B cell (primary cell): ENCODE measurements around the gene PCLO. TPM values are rescaled to one million over a fixed set of nuclear protein-coding genes. Genes with fewer than 3 reads are reported as not detected.

Source experiments
- ATAC-seq: fragments of 200-7000 bp; cut with Tn5 transposase; one replicate; pipeline ENCODE4 v1.10.0; 2021; ENCODE audit warnings: low read depth, mild to moderate bottlenecking, moderate number of reproducible peaks, moderate library complexity
- CTCF ChIA-PET: fragments of 350-600 bp; sonication (Branson Sonifier 250); formaldehyde crosslinking; loops from one replicate; lab custom pipeline; 2021; ENCODE audit warnings: antibody characterized with exemption, inconsistent platforms; lab: Charles Lee
- POLR2A ChIA-PET: fragments of 350-600 bp; sonication (Branson Sonifier 250); formaldehyde crosslinking; loops from one replicate; lab custom pipeline; 2021; ENCODE audit warnings: antibody characterized with exemption; lab: Charles Lee
- DNase-seq: peaks from one replicate; pipeline ENCODE4 v3.0.0; 2013
- H2AFZ ChIP-seq: 2 replicates; pipeline ENCODE4 v1.6.1; 2012; ENCODE audit warnings: mild to moderate bottlenecking, low read depth, low read length; ENCODE audit not compliant: insufficient read depth, poor library complexity, severe bottlenecking
- H3K27ac ChIP-seq, 2 donors: 1 replicate in 1 of 2; 2 replicates in 1 of 2; pipeline ENCODE4 v1.5.1; 2012 to 2013; ENCODE audit warnings: low read length in 2 of 2, mild to moderate bottlenecking in 2 of 2, moderate library complexity in 1 of 2
- H3K27me3 ChIP-seq, 4 experiments: fragments of 200-600 bp in 1 of 4; sonication (generic) in 1 of 4; replicated peaks in 1 of 4; 1 replicate in 2 of 4; 2 replicates in 2 of 4; pipeline versions ENCODE4 v1.6.1 to v1.7.0; 2013 to 2016; ENCODE audit warnings: low read length in 3 of 4, mild to moderate bottlenecking in 2 of 4, mixed read lengths in 1 of 4, moderate library complexity in 1 of 4; ENCODE audit not compliant: insufficient read depth in 4 of 4, control insufficient read depth in 3 of 4; ENCODE audit errors: control extremely low read depth in 1 of 4
- H3K36me3 ChIP-seq, 2 experiments: replicated peaks in 1 of 2; 1 replicate in 1 of 2; 2 replicates in 1 of 2; pipeline versions ENCODE4 v1.6.1 to v1.7.1; 2013; ENCODE audit warnings: low read length in 1 of 2; ENCODE audit not compliant: insufficient read depth in 2 of 2, control insufficient read depth in 1 of 2; ENCODE audit errors: control extremely low read depth in 1 of 2, extremely low read depth in 1 of 2
- H3K4me1 ChIP-seq, 2 donors: fragments of 200-600 bp in 1 of 2; sonication (generic) in 1 of 2; 1 replicate in 1 of 2; 2 replicates in 1 of 2; pipeline versions ENCODE4 v1.5.1 to v1.6.1; 2013 to 2017; ENCODE audit warnings: low read length in 2 of 2; ENCODE audit not compliant: control insufficient read depth in 2 of 2, insufficient read depth in 2 of 2
- H3K4me2 ChIP-seq: replicated peaks from 2 replicates; pipeline ENCODE3; 2012; ENCODE audit warnings: mild to moderate bottlenecking, low read depth, low read length; ENCODE audit not compliant: poor library complexity, severe bottlenecking
- H3K4me3 ChIP-seq, 5 experiments: fragments of 200-600 bp in 1 of 5; sonication (generic) in 1 of 5; 1 replicate in 3 of 5; 2 replicates in 2 of 5; pipeline versions ENCODE4 v1.5.1 to v1.7.0; 2011 to 2016; ENCODE audit warnings: low read length in 4 of 5, mild to moderate bottlenecking in 4 of 5, low read depth in 2 of 5, control low read depth in 1 of 5, moderate library complexity in 1 of 5; ENCODE audit not compliant: insufficient read depth in 1 of 5; ENCODE audit errors: control extremely low read depth in 1 of 5, extremely low read depth in 1 of 5
- H3K79me2 ChIP-seq: fragments of 200-600 bp; sonication (generic); one replicate; pipeline ENCODE4 v1.6.0; 2016; ENCODE audit warnings: low read length; ENCODE audit not compliant: control insufficient read depth, insufficient read depth
- H3K9ac ChIP-seq: fragments of 200-600 bp; sonication (generic); 2 replicates; pipeline ENCODE4 v1.6.1; 2017; ENCODE audit warnings: mild to moderate bottlenecking, low read length, moderate library complexity
- H3K9me3 ChIP-seq, 3 donors: one replicate each; pipeline versions ENCODE4 v1.6.1 to v1.7.1; 2013; ENCODE audit warnings: low read length in 2 of 3; ENCODE audit not compliant: control insufficient read depth in 2 of 3, insufficient read depth in 1 of 3; ENCODE audit errors: control extremely low read depth in 1 of 3
- H4K20me1 ChIP-seq: 2 replicates; pipeline ENCODE4 v1.6.0; 2012; ENCODE audit warnings: mild to moderate bottlenecking, low read length; ENCODE audit not compliant: insufficient read depth, control insufficient read depth, poor library complexity, severe bottlenecking
- H3K27ac Mint-ChIP-seq: one replicate; pipeline ENCODE4 v1.8.0; 2021; ENCODE audit warnings: mixed read lengths
- H3K27me3 Mint-ChIP-seq: one replicate; pipeline ENCODE4 v1.8.0; 2021; ENCODE audit warnings: mixed read lengths
- H3K4me1 Mint-ChIP-seq: one replicate; pipeline ENCODE4 v1.8.0; 2021; ENCODE audit warnings: mixed read lengths
- H3K4me3 Mint-ChIP-seq: one replicate; pipeline ENCODE4 v1.8.0; 2021; ENCODE audit warnings: mixed read lengths
- H3K9me3 Mint-ChIP-seq: one replicate; pipeline ENCODE4 v1.8.0; 2022; ENCODE audit warnings: mixed read lengths; ENCODE audit not compliant: insufficient read depth
- CTCF ChIP-seq: fragments of 200-600 bp; IDR thresholded peaks from one replicate; pipeline ENCODE4 v1.8.0; 2022; ENCODE audit warnings: antibody characterized with exemption, mild to moderate bottlenecking
- EZH2 ChIP-seq: IDR thresholded peaks from 2 replicates; pipeline ENCODE4 v1.6.1; 2012; ENCODE audit warnings: borderline replicate concordance, low read depth, mild to moderate bottlenecking, moderate library complexity, low read length; ENCODE audit not compliant: insufficient read depth, poor library complexity, severe bottlenecking
- WGBS: methylation state at CpG from one replicate; pipeline ENCODE4 v1.1.5; 2013; ENCODE audit warnings: missing lambda C conversion rate; ENCODE audit not compliant: insufficient coverage; 5-methylcytosine and 5-hydroxymethylcytosine counted together
- intact Hi-C: fragments of 100-400 bp; cut with micrococcal nuclease; formaldehyde crosslinking; loops from one replicate; pipeline ENCODE4 v1.10.0; 2022
- polyA plus RNA-seq: library from polyadenylated mRNA; depleted of rRNA; stranded (reverse); fragments of >200 nt; gene quantifications from 2 replicates; pipeline ENCODE4 v1.2.3, GENCODE V29; 2012
- total RNA-seq, 2 donors: library from RNA; stranded (reverse); fragments of 120-200 nt in 1 of 2; gene quantifications; 1 replicate in 1 of 2; 2 replicates in 1 of 2; pipeline versions ENCODE4 v1.2.3 to v1.2.4, GENCODE V29; 2013 to 2022

PCLO gene
- total and polyA plus RNA-seq, 2 donors (not counting 1 experiment from before 2014, with no cell fraction given), result 0.01 to 0.32 TPM

- ChIA-PET CTCF (no interaction called here), POLR2A (no interaction called here)
- H3K4me1 Mint-ChIP-seq, result no peaks in the 10 kb centered on the region
- 86% methylated on average over 1 of the region's 3 CpGs for WGBS
- no peaks in the 10 kb centered on the region for H3K27me3 Mint-ChIP-seq
- Histone ChIP-seq H3K27me3 (no peaks in the 10 kb centered on the region), H3K79me2 (no peaks in the 10 kb centered on the region), H3K4me1 (no peaks in the 10 kb centered on the region), H2AFZ (no peak overlapping the region), H3K9ac (no peak overlapping the region), H3K9me3 (no peaks in the 10 kb centered on the region), H3K27ac (no peak overlapping the region), H3K4me3 (no peak overlapping the region), H3K4me2 (no peak overlapping the region), H3K36me3 (no peaks in the 10 kb centered on the region), H4K20me1 (no peaks in the 10 kb centered on the region)
- no peak overlapping the region for H3K27ac Mint-ChIP-seq
- TF ChIP-seq EZH2 (no peak), CTCF (no peak)
- H3K4me3 Mint-ChIP-seq, result no peak overlapping the region
- DNase-seq (no peak), ATAC-seq (no peak)
- intact Hi-C loops, result no loop called here
- no peaks in the 10 kb centered on the region for H3K9me3 Mint-ChIP-seq
Measured at GRCh38 chr7:83001362-83002040, 161.2 kb downstream of the PCLO start.

DNA sequence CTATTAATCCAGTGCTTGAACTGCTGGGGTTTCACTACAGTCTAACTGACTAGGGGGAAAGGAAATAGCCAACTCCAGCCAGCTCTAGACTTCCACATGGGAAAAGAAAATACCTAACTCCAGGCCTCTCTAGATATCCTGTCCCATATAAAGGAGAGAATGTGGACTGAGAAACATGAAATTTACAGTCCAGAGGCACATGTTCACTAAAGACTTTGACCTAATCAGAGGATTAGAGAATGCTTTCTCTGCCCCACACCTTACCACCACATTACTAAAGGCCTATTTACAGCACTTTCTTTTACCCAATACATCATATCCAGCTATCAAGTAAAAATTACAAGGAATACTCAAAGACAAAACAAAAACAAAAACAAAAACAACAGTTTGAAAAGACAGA lies 164.2 kb downstream of the PCLO start:
- Histone ChIP-seq H3K27ac (no peak overlapping the region), H3K9me3 (no peaks in the 10 kb centered on the region)
- no peak overlapping the region for H3K27ac Mint-ChIP-seq

More for the DNA sequence above, 164.2 kb downstream of the PCLO start:
- H3K9me3 Mint-ChIP-seq, result no peaks in the 10 kb centered on the region
- Histone ChIP-seq H3K4me2 (no peak overlapping the region), H4K20me1 (no peaks in the 10 kb centered on the region), H3K4me3 (no peak overlapping the region), H3K27me3 (no peaks in the 10 kb centered on the region), H3K79me2 (no peaks in the 10 kb centered on the region), H3K4me1 (no peaks in the 10 kb centered on the region), H3K36me3 (no peaks in the 10 kb centered on the region), H3K9ac (no peak overlapping the region), H2AFZ (no peak overlapping the region)
- H3K4me1 Mint-ChIP-seq, result no peaks in the 10 kb centered on the region
- H3K4me3 Mint-ChIP-seq, result no peak overlapping the region
- no peaks in the 10 kb centered on the region for H3K27me3 Mint-ChIP-seq
- TF ChIP-seq EZH2, result no peak
- no peak for TF ChIP-seq CTCF
- POLR2A ChIA-PET, result no interaction called here
- CTCF ChIA-PET, result no interaction called here
- intact Hi-C loops, result no loop called here
- no peak for ATAC-seq
- no peak for DNase-seq
